OCI-LY3 (cell line): ENCODE results near the gene SLC15A2.

Experiments used
- H2AFZ ChIP-seq: fragments of 200-600, 300-600 bp; shearing (Covaris generic); 2 replicates; pipeline ENCODE4 v1.6.0; 2014; ENCODE audit warnings: antibody characterized with exemption, low read depth, low read length
- H3K27ac ChIP-seq: fragments of 200-600, 300-600 bp; sonication (generic); 2 replicates; pipeline ENCODE4 v1.5.1; 2014; ENCODE audit warnings: mild to moderate bottlenecking, low read length, moderate library complexity, mixed read lengths
- H3K27me3 ChIP-seq: fragments of 200-600, 300-600 bp; sonication (generic); 2 replicates; pipeline ENCODE4 v1.6.1; 2014; ENCODE audit warnings: low read depth, low read length, mixed read lengths
- H3K36me3 ChIP-seq: fragments of 200-600, 300-600 bp; sonication (generic); replicated peaks from 2 replicates; pipeline ENCODE3; 2014; ENCODE audit warnings: low read depth, low read length, mixed read lengths
- H3K4me1 ChIP-seq: fragments of 300-600, 200-600 bp; sonication (generic); 2 replicates; pipeline ENCODE4 v1.6.1; 2014; ENCODE audit warnings: low read length, mixed read lengths
- H3K4me2 ChIP-seq: fragments of 200-600, 300-600 bp; sonication (generic); 2 replicates; pipeline ENCODE4 v1.6.1; 2014; ENCODE audit warnings: low read length, mixed read lengths
- H3K4me3 ChIP-seq: fragments of 300-600, 200-600 bp; sonication (generic); 2 replicates; pipeline ENCODE4 v1.5.1; 2014; ENCODE audit warnings: antibody characterized with exemption, mild to moderate bottlenecking, low read length, moderate library complexity
- H3K79me2 ChIP-seq: fragments of 300-600, 200-600 bp; shearing (Covaris generic); 2 replicates; pipeline ENCODE4 v1.6.1; 2014; ENCODE audit warnings: mild to moderate bottlenecking, low read length, mixed read lengths
- H3K9ac ChIP-seq: fragments of 300-600, 200-600 bp; shearing (Covaris generic); 2 replicates; pipeline ENCODE4 v1.6.0; 2014; ENCODE audit warnings: mild to moderate bottlenecking, low read length, moderate library complexity
- H3K9me3 ChIP-seq: fragments of 200-600, 300-600 bp; shearing (Covaris generic); 2 replicates; pipeline ENCODE4 v1.6.1; 2014; ENCODE audit warnings: low read length, mixed read lengths; ENCODE audit not compliant: insufficient read depth
- H4K20me1 ChIP-seq: fragments of 200-600, 300-600 bp; sonication (generic); 2 replicates; pipeline ENCODE4 v1.6.1; 2016; ENCODE audit warnings: low read length, mixed read lengths; ENCODE audit not compliant: insufficient read depth
- CTCF ChIP-seq: fragments of 200-600, 300-600 bp; sonication (generic); IDR thresholded peaks from 2 replicates; pipeline ENCODE4 v1.5.1; 2014; ENCODE audit warnings: antibody characterized with exemption, low read length, low read depth
- EZH2phosphoT487 ChIP-seq: fragments of 200-600 bp; shearing (Covaris generic); IDR thresholded peaks from 2 replicates; pipeline ENCODE4 v1.6.1; 2018; ENCODE audit warnings: antibody characterized with exemption, mixed run types, low read depth

The SLC15A2 gene

GRCh38 chr3:121985846-121986245 is 91.6 kb downstream of the SLC15A2 start:
- no peak overlapping the region for H3K4me3 ChIP-seq
- H3K27ac ChIP-seq: no peak overlapping the region
- H3K4me2 ChIP-seq: no peak overlapping the region
- H3K4me1 ChIP-seq: peaks cover 9% of the 10 kb centered on the region
- H3K27me3 ChIP-seq: no peaks in the 10 kb centered on the region
- H3K9me3 ChIP-seq: peaks cover 15% of the 10 kb centered on the region; the same call in 1 of the 2 replicates
- H3K9ac ChIP-seq: no peak overlapping the region
- peaks cover 6% of the 10 kb centered on the region for H3K36me3 ChIP-seq
- no peak for TF ChIP-seq EZH2phosphoT487
- no peak for TF ChIP-seq CTCF
- no peaks in the 10 kb centered on the region for H3K79me2 ChIP-seq
- no peaks in the 10 kb centered on the region for H4K20me1 ChIP-seq
- no peak overlapping the region for H2AFZ ChIP-seq

- Histone ChIP-seq H4K20me1 (no peaks in the 10 kb centered on the region), H3K4me3 (no peak overlapping the region), H2AFZ (no peak overlapping the region), H3K9me3 (peaks cover 11% of the 10 kb centered on the region; the same call in 1 of the 2 replicates), H3K27me3 (no peaks in the 10 kb centered on the region), H3K36me3 (peaks cover 6% of the 10 kb centered on the region), H3K9ac (no peak overlapping the region), H3K4me2 (no peak overlapping the region), H3K27ac (no peak overlapping the region), H3K4me1 (peaks cover 16% of the 10 kb centered on the region), H3K79me2 (no peaks in the 10 kb centered on the region)
- TF ChIP-seq CTCF (no peak), EZH2phosphoT487 (no peak)
Observed at GRCh38 chr3:121988146-121988545, 93.9 kb downstream of the SLC15A2 start.

GRCh38 chr3:121989943-121990342 is 95.7 kb downstream of the SLC15A2 start:
- Histone ChIP-seq H3K27me3 (no peaks in the 10 kb centered on the region), H3K36me3 (no peaks in the 10 kb centered on the region), H3K4me1 (peaks cover 22% of the 10 kb centered on the region), H3K9me3 (no peaks in the 10 kb centered on the region), H3K4me3 (no peak overlapping the region), H4K20me1 (no peaks in the 10 kb centered on the region), H3K79me2 (no peaks in the 10 kb centered on the region), H2AFZ (no peak overlapping the region), H3K9ac (no peak overlapping the region), H3K4me2 (no peak overlapping the region), H3K27ac (no peak overlapping the region)
- TF ChIP-seq CTCF: peak; percentile 27
- no peak for TF ChIP-seq EZH2phosphoT487

GRCh38 chr3:121992601-121993560 is 98.7 kb downstream of the SLC15A2 start:
- H3K9me3 ChIP-seq: no peaks in the 10 kb centered on the region
- H3K4me3 ChIP-seq: no peak overlapping the region
- no peak overlapping the region for H3K27ac ChIP-seq

More at GRCh38 chr3:121992601-121993560, 98.7 kb downstream of the SLC15A2 start:
- no peaks in the 10 kb centered on the region for H4K20me1 ChIP-seq
- H3K79me2 ChIP-seq: no peaks in the 10 kb centered on the region
- no peak overlapping the region for H3K9ac ChIP-seq
- H3K27me3 ChIP-seq: no peaks in the 10 kb centered on the region
- no peak overlapping the region for H2AFZ ChIP-seq
- H3K4me1 ChIP-seq: peaks cover 51% of the 10 kb centered on the region
- H3K4me2 ChIP-seq: no peak overlapping the region
- no peak for TF ChIP-seq EZH2phosphoT487
- no peak for TF ChIP-seq CTCF
- no peaks in the 10 kb centered on the region for H3K36me3 ChIP-seq
